Endothelial cell of umbilical vein (primary cell): ENCODE results near the gene RYR3. TPM values are rescaled to one million over a fixed set of nuclear protein-coding genes. Genes with fewer than 3 reads are reported as not detected.

Experiments used
- BruUV-seq: library from RNA; stranded (reverse); fragments of 400-500 nt; replicated peaks from 2 replicates; lab custom pipeline; 2021; lab: Mats Ljungman, UMichigan
- CTCF ChIA-PET: fragments of 300-600, 350-600 bp; sonication (Branson Sonifier 250); formaldehyde crosslinking; loops from one replicate; lab custom pipeline; 2021; ENCODE audit warnings: antibody characterized with exemption, inconsistent platforms; lab: Charles Lee
- POLR2A ChIA-PET: fragments of 300-600, 350-600 bp; sonication (Branson Sonifier 250); formaldehyde crosslinking; loops from one replicate; lab custom pipeline; 2021; ENCODE audit warnings: antibody characterized with exemption, inconsistent platforms; lab: Charles Lee
- DNase-seq: peaks from one replicate; pipeline ENCODE4 v3.0.0-alpha.2; 2011; ENCODE audit warnings: low read depth, low spot score
- FAIRE-seq: peaks from 2 replicates; lab custom pipeline; 2011; peaks lifted over from hg19 to GRCh38; lab: Jason Lieb, UNC
- H2AFZ ChIP-seq: 2 replicates; pipeline ENCODE4 v1.6.0; 2012; ENCODE audit warnings: low read depth, low read length, control low read depth, inconsistent platforms
- H3K27ac ChIP-seq: 2 replicates; pipeline ENCODE4 v1.5.1; 2011; ENCODE audit warnings: low read depth, mild to moderate bottlenecking, control low read depth, low read length, moderate library complexity; ENCODE audit not compliant: insufficient read depth
- H3K27me3 ChIP-seq, 2 experiments: 2 replicates each; pipeline versions ENCODE4 v1.6.0 to v1.6.1; 2011; ENCODE audit warnings: low read length in 2 of 2, mixed read lengths in 1 of 2; ENCODE audit not compliant: control insufficient read depth in 2 of 2, insufficient read depth in 2 of 2
- H3K36me3 ChIP-seq, 2 experiments: 2 replicates in 1 of 2; 3 replicates in 1 of 2; pipeline ENCODE4 v1.5.1; 2011; ENCODE audit warnings: low read length in 2 of 2, mild to moderate bottlenecking in 1 of 2, moderate library complexity in 1 of 2; ENCODE audit not compliant: control insufficient read depth in 2 of 2, insufficient read depth in 2 of 2; ENCODE audit errors: extremely low read depth in 1 of 2
- H3K4me1 ChIP-seq: 3 replicates; pipeline ENCODE4 v1.5.1; 2011; ENCODE audit warnings: mild to moderate bottlenecking, low read length; ENCODE audit not compliant: control insufficient read depth, insufficient read depth; ENCODE audit errors: extremely low read depth
- H3K4me2 ChIP-seq: 2 replicates; pipeline ENCODE4 v1.6.1; 2011; ENCODE audit warnings: low read length, control low read depth, mixed read lengths; ENCODE audit not compliant: insufficient read depth
- H3K4me3 ChIP-seq, 3 experiments: fragments of 200-600 bp in 1 of 3; sonication (generic), shearing (Covaris generic) in 1 of 3; replicated peaks in 1 of 3; 2 replicates each; pipeline ENCODE4 v1.5.1; 2011 to 2016; ENCODE audit warnings: control low read depth in 3 of 3, low read length in 3 of 3, mild to moderate bottlenecking in 2 of 3, inconsistent platforms in 1 of 3, low read depth in 1 of 3, moderate library complexity in 1 of 3; ENCODE audit not compliant: insufficient read depth in 1 of 3
- H3K79me2 ChIP-seq: 2 replicates; pipeline ENCODE4 v1.6.0; 2012; ENCODE audit warnings: low read length, inconsistent platforms; ENCODE audit not compliant: control insufficient read depth, insufficient read depth
- H3K9ac ChIP-seq: replicated peaks from 2 replicates; pipeline ENCODE3; 2011; ENCODE audit warnings: low read length, control low read depth; ENCODE audit not compliant: insufficient read depth; ENCODE audit errors: extremely low read depth
- H3K9me1 ChIP-seq: replicated peaks from 3 replicates; pipeline ENCODE4 v1.6.0; 2011; ENCODE audit warnings: mild to moderate bottlenecking, low read length; ENCODE audit not compliant: control insufficient read depth, insufficient read depth; ENCODE audit errors: extremely low read depth
- H3K9me3 ChIP-seq: replicated peaks from 2 replicates; pipeline ENCODE4 v1.5.1; 2012; ENCODE audit warnings: low read length, inconsistent platforms; ENCODE audit not compliant: control insufficient read depth, insufficient read depth
- H4K20me1 ChIP-seq: replicated peaks from 2 replicates; pipeline ENCODE3; 2011; ENCODE audit warnings: mild to moderate bottlenecking, low read length; ENCODE audit not compliant: control insufficient read depth, insufficient read depth; ENCODE audit errors: extremely low read depth
- EZH2 ChIP-seq: IDR thresholded peaks from 2 replicates; pipeline ENCODE4 v1.6.1; 2012; ENCODE audit warnings: borderline replicate concordance, low read depth, mild to moderate bottlenecking, moderate library complexity, low read length, inconsistent platforms; ENCODE audit not compliant: severe bottlenecking
- FOS ChIP-seq: IDR thresholded peaks from 2 replicates; pipeline ENCODE4 v1.6.1; 2011; ENCODE audit warnings: mild to moderate bottlenecking, low read length, moderate library complexity, borderline replicate concordance; ENCODE audit not compliant: insufficient read depth
- GATA2 ChIP-seq: IDR thresholded peaks from 2 replicates; pipeline ENCODE4 v1.7.0; 2011; ENCODE audit warnings: low read depth, mild to moderate bottlenecking, moderate library complexity, mixed read lengths, low read length; ENCODE audit not compliant: insufficient read length, insufficient read depth
- JUN ChIP-seq: IDR thresholded peaks from 2 replicates; pipeline ENCODE4 v1.6.1; 2011; ENCODE audit warnings: borderline replicate concordance, low read depth; ENCODE audit not compliant: insufficient read length, insufficient read depth
- MYC ChIP-seq: IDR thresholded peaks from one replicate; pipeline ENCODE4 v1.6.1; 2011; ENCODE audit warnings: mild to moderate bottlenecking, low read depth, low read length
- POLR2A ChIP-seq: IDR thresholded peaks from 2 replicates; pipeline ENCODE4 v1.6.1; 2012; ENCODE audit warnings: low read depth, mild to moderate bottlenecking, control low read depth, low read length
- POLR2AphosphoS5 ChIP-seq: IDR thresholded peaks from 2 replicates; pipeline ENCODE4 v1.6.1; 2012; ENCODE audit warnings: low read depth, mild to moderate bottlenecking, control low read depth, low read length, moderate library complexity; ENCODE audit not compliant: insufficient read depth
- dilution Hi-C: fragments of 300-500 bp; cut with MboI; formaldehyde crosslinking; loops from one replicate; pipeline ENCODE4 v1.15.0; 2019; ENCODE audit warnings: low sequenced_read_pairs; ENCODE audit not compliant: extremely low pct_ligation_motif_present
- intact Hi-C: fragments of 100-400 bp; cut with micrococcal nuclease; formaldehyde crosslinking; loops from one replicate; pipeline ENCODE4 v1.10.0; 2022
- polyA plus RNA-seq, 4 experiments: library from polyadenylated mRNA; depleted of rRNA in 3 of 4; stranded (reverse) in 3 of 4; unstranded in 1 of 4; fragments of >200 nt; gene quantifications; 2 replicates each; pipeline versions ENCODE4 v1.2.1 to v1.2.3, GENCODE V29; 2011 to 2012; ENCODE audit warnings: missing spikeins in 1 of 4
- total RNA-seq: library from RNA; stranded (reverse); gene quantifications from 2 replicates; pipeline ENCODE4 v1.2.3, GENCODE V29; 2021
- TF ChIP-seq, protein P1 (sequence below), 2 donors: IDR thresholded peaks; 1 replicate in 1 of 2; 2 replicates in 1 of 2; pipeline ENCODE4 v1.5.1; 2011; ENCODE audit warnings: low read length in 2 of 2, mild to moderate bottlenecking in 2 of 2, moderate library complexity in 2 of 2, control low read depth in 1 of 2, inconsistent platforms in 1 of 2, low read depth in 1 of 2; ENCODE audit not compliant: insufficient read depth in 1 of 2; ENCODE audit errors: extremely low read depth in 1 of 2
- TF ChIP-seq, protein P2 (sequence below): IDR thresholded peaks from 2 replicates; pipeline ENCODE4 v1.6.1; 2011; ENCODE audit not compliant: insufficient read depth, insufficient read length

RYR3 gene
- total and polyA plus RNA-seq, 2 donors (not counting 3 experiments of a cell fraction or from before 2014, with no cell fraction given) = not detected

DNA sequence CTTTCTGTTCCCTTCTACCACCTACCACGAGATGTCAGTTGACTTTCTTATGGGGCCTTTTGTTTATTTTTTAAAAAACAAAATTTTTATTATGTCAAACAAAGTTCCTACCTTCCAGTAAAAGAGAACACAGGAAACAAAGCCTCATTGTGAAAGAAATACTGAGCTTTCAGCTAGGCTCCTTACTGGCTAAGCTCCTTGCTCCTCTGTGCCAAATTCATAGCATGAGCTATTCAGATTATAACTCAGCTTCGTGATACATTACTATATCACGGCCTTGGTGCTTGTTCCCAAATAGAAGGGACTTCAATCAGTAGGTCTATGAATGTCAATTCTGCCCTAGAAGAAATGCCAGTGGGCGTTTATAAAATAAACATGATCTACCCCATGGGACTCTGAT lies 511.7 kb downstream of the RYR3 start:
- no peaks in the 10 kb centered on the region for H3K9me3 ChIP-seq
- intact Hi-C loops = no loop called here
- H3K4me2 ChIP-seq = no peak overlapping the region
- peaks cover 0 to 1% of the 10 kb centered on the region in 2 experiments for H3K27me3 ChIP-seq
- ChIA-PET POLR2A (no interaction called here), CTCF (no interaction called here)
- no TSS peak for BruUV-seq
- no peak overlapping the region for H3K4me3 ChIP-seq
- no peak for FAIRE-seq
- no peaks in the 10 kb centered on the region for H3K36me3 ChIP-seq
- no peak overlapping the region for H3K27ac ChIP-seq
- no peaks in the 10 kb centered on the region for H3K9me1 ChIP-seq
- no peaks in the 10 kb centered on the region for H3K79me2 ChIP-seq
- no peak for DNase-seq
- no peaks in the 10 kb centered on the region for H4K20me1 ChIP-seq
- H2AFZ ChIP-seq = no peak overlapping the region
- dilution Hi-C loops = no loop called here
- no peaks in the 10 kb centered on the region for H3K4me1 ChIP-seq
- TF ChIP-seq GATA2 (no peak), MYC (no peak), JUN (no peak), EZH2 (no peak), FOS (no peak), POLR2A (no peak), POLR2AphosphoS5 (no peak)
- TF ChIP-seq, protein P1, sequence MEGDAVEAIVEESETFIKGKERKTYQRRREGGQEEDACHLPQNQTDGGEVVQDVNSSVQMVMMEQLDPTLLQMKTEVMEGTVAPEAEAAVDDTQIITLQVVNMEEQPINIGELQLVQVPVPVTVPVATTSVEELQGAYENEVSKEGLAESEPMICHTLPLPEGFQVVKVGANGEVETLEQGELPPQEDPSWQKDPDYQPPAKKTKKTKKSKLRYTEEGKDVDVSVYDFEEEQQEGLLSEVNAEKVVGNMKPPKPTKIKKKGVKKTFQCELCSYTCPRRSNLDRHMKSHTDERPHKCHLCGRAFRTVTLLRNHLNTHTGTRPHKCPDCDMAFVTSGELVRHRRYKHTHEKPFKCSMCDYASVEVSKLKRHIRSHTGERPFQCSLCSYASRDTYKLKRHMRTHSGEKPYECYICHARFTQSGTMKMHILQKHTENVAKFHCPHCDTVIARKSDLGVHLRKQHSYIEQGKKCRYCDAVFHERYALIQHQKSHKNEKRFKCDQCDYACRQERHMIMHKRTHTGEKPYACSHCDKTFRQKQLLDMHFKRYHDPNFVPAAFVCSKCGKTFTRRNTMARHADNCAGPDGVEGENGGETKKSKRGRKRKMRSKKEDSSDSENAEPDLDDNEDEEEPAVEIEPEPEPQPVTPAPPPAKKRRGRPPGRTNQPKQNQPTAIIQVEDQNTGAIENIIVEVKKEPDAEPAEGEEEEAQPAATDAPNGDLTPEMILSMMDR (IDR thresholded peaks at IDR 0.05; ENCODE audit: extremely low read depth in 1 of 2, insufficient read depth in 1 of 2, low read depth in 1 of 2, low read length in 2 of 2) = no peak
- TF ChIP-seq, protein P2, sequence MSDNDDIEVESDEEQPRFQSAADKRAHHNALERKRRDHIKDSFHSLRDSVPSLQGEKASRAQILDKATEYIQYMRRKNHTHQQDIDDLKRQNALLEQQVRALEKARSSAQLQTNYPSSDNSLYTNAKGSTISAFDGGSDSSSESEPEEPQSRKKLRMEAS = no peak
- no peak overlapping the region for H3K9ac ChIP-seq
